WTC11 (cell line): ENCODE measurements around the gene ATG7. TPM values are rescaled to one million over a fixed set of nuclear protein-coding genes. Genes with fewer than 3 reads are reported as not detected.

Experiments
- ATAC-seq: fragments of 200-7000 bp; cut with Tn5 transposase; 2 replicates; pipeline ENCODE4 v1.10.0; 2021; ENCODE audit warnings: mild to moderate bottlenecking, moderate library complexity
- CTCF ChIA-PET: fragments of 300-600 bp; sonication (Branson Sonifier 250); formaldehyde crosslinking; loops from one replicate; lab custom pipeline; 2021; ENCODE audit warnings: antibody characterized with exemption; lab: Charles Lee
- POLR2A ChIA-PET: fragments of 350-600 bp; sonication (Branson Sonifier 250); formaldehyde crosslinking; loops from one replicate; lab custom pipeline; 2021; ENCODE audit warnings: antibody characterized with exemption; lab: Charles Lee
- DNase-seq: peaks from one replicate; pipeline ENCODE4 v3.0.0; 2021; ENCODE audit warnings: low spot score
- H3K27ac Mint-ChIP-seq: 2 replicates; pipeline ENCODE4 v1.8.0; 2021; ENCODE audit warnings: mixed read lengths
- H3K27me3 Mint-ChIP-seq: 2 replicates; pipeline ENCODE4 v1.8.0; 2021; ENCODE audit warnings: low read depth, mild to moderate bottlenecking, moderate library complexity, mixed read lengths
- H3K36me3 Mint-ChIP-seq: 2 replicates; pipeline ENCODE4 v1.8.0; 2021; ENCODE audit warnings: mixed read lengths
- H3K4me1 Mint-ChIP-seq: 2 replicates; pipeline ENCODE4 v1.8.0; 2022; ENCODE audit warnings: mixed read lengths
- H3K4me3 Mint-ChIP-seq: 2 replicates; pipeline ENCODE4 v1.8.0; 2021; ENCODE audit warnings: mild to moderate bottlenecking, moderate library complexity, mixed read lengths
- H3K9me3 Mint-ChIP-seq: 2 replicates; pipeline ENCODE4 v1.8.0; 2021; ENCODE audit warnings: mixed read lengths
- ESRRA ChIP-seq: sonication (generic); formaldehyde crosslinking; IDR thresholded peaks from 2 replicates; pipeline ENCODE4 v1.8.1; 2022; ENCODE audit warnings: mild to moderate bottlenecking, missing genetic modification reagents, borderline replicate concordance
- GTF2I ChIP-seq: fragments of 250-450 bp; sonication (Bioruptor Pico); conservative IDR thresholded peaks from 2 replicates; pipeline ENCODE4 v1.4.0; 2021; ENCODE audit warnings: mild to moderate bottlenecking
- HMGA2 ChIP-seq: fragments of 250-450 bp; sonication (Bioruptor Pico); IDR thresholded peaks from 2 replicates; pipeline ENCODE4 v1.4.0; 2021; ENCODE audit warnings: mild to moderate bottlenecking, moderate library complexity
- NFATC4 ChIP-seq: fragments of 250-450 bp; sonication (Bioruptor Pico); IDR thresholded peaks from 2 replicates; pipeline ENCODE4 v1.9.0; 2021; ENCODE audit warnings: mild to moderate bottlenecking
- NR2C2 ChIP-seq: sonication (generic); formaldehyde crosslinking; IDR thresholded peaks from 2 replicates; pipeline ENCODE4 v1.8.0; 2022; ENCODE audit warnings: mild to moderate bottlenecking, missing genetic modification reagents
- TEAD4 ChIP-seq: sonication (generic); formaldehyde crosslinking; IDR thresholded peaks from 2 replicates; pipeline ENCODE4 v1.8.0; 2022; ENCODE audit warnings: mild to moderate bottlenecking, missing genetic modification reagents
- ZNF121 ChIP-seq: sonication (generic); formaldehyde crosslinking; IDR thresholded peaks from 2 replicates; pipeline ENCODE4 v1.8.0; 2023; ENCODE audit warnings: missing genetic modification reagents
- ZNF138 ChIP-seq: sonication (generic); formaldehyde crosslinking; conservative IDR thresholded peaks from 2 replicates; pipeline ENCODE4 v1.8.1; 2022; ENCODE audit warnings: mild to moderate bottlenecking, moderate library complexity, missing genetic modification reagents
- total RNA-seq: library from RNA; stranded (reverse); gene quantifications from 3 replicates; pipeline ENCODE4 v1.2.3, GENCODE V29; 2021
- TF ChIP-seq, protein P1 (sequence below): sonication (generic); formaldehyde crosslinking; IDR thresholded peaks from 2 replicates; pipeline ENCODE4 v1.8.1; 2023; ENCODE audit warnings: mild to moderate bottlenecking, moderate library complexity, missing genetic modification reagents
- TF ChIP-seq, protein P2 (sequence below): fragments of 250-450 bp; sonication (Bioruptor Pico); IDR thresholded peaks from 2 replicates; pipeline ENCODE4 v1.9.0; 2021; ENCODE audit warnings: moderate library complexity, mild to moderate bottlenecking, inconsistent platforms, borderline replicate concordance
- TF ChIP-seq, protein P3 (sequence below): sonication (generic); formaldehyde crosslinking; IDR thresholded peaks from 2 replicates; pipeline ENCODE4 v1.8.1; 2022; ENCODE audit warnings: mild to moderate bottlenecking, missing genetic modification reagents, moderate library complexity, borderline replicate concordance
- TF ChIP-seq, protein P4 (sequence below): sonication (generic); formaldehyde crosslinking; IDR thresholded peaks from 2 replicates; pipeline ENCODE4 v1.8.0; 2023; ENCODE audit warnings: mild to moderate bottlenecking, missing genetic modification reagents
- TF ChIP-seq, protein P5 (sequence below): sonication (generic); formaldehyde crosslinking; IDR thresholded peaks from 2 replicates; pipeline ENCODE4 v1.8.1; 2022; ENCODE audit warnings: mild to moderate bottlenecking, moderate library complexity, missing genetic modification reagents
- TF ChIP-seq, protein P6 (sequence below): sonication (generic); formaldehyde crosslinking; IDR thresholded peaks from 2 replicates; pipeline ENCODE4 v1.8.0; 2022; ENCODE audit warnings: mild to moderate bottlenecking, missing genetic modification reagents
- TF ChIP-seq, protein P7 (sequence below): sonication (generic); formaldehyde crosslinking; IDR thresholded peaks from 2 replicates; pipeline ENCODE4 v1.8.1; 2022; ENCODE audit warnings: missing genetic modification reagents, borderline replicate concordance
- TF ChIP-seq, protein P8 (sequence below): fragments of 250-450 bp; sonication (Bioruptor Pico); IDR thresholded peaks from 2 replicates; pipeline ENCODE4 v2.1.2; 2022; ENCODE audit warnings: mild to moderate bottlenecking, moderate library complexity
- TF ChIP-seq, protein P9 (sequence below): sonication (generic); formaldehyde crosslinking; IDR thresholded peaks from 2 replicates; pipeline ENCODE4 v1.8.0; 2022; ENCODE audit warnings: missing genetic modification reagents

Gene ATG7
- total RNA-seq, 1 experiment from 2014 or later = 17.5 TPM

DNA sequence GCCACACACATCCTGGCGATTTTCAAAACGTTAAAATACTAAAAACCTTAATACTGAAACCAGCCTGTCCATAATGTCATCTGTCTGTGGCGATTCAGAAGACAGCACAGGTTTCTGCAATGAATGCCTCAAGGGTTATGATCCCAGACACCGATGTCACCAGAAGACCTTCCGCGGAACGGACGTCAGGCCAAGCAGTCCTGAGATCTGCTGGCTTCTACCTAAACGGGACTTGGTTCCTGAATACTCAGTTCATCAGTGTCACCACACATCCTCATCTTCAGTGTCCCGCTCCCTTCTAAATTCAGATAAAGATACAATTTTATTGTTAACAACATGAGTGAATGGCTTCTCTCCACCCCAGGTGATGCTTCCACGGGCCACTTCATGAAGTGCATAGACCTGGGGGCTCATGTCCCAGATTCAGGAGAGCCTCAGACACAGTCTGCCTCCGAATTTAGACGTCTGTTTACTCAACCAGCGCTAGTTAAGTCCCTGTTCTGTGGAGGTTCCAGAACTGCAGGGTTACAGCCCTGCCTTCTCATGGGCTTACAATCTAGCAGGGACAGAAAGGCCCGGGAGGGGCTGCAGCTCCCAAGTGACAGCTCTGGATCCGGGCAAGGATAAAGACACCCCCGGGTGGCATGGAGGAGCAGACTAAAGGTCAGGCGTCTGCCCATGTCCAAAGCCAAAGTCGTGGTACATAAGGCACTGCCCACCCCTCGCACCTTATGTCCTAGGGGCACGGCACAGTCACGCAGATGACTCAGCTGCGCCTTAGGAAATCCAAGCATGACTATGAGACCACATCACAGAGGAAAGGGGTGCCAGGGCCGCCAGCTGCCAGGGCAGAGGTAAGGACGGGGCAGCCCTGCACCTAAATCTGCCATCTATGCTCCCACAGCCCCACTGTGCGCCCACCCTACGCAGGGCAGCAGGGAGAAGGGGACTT lies 295.6 kb downstream of the ATG7 start:
- H3K36me3 Mint-ChIP-seq = peaks cover 7% of the 10 kb centered on the region; the same call in 1 of the 2 replicates
- ATAC-seq = no peak
- TF ChIP-seq ESRRA (CRISPR knock-in tag) (no peak), ZNF121 (CRISPR knock-in tag) (no peak), HMGA2 (no peak), ZNF138 (no peak), NR2C2 (CRISPR knock-in tag) (no peak), NFATC4 (CRISPR knock-in tag) (no peak), GTF2I (CRISPR knock-in tag) (no peak), TEAD4 (CRISPR knock-in tag) (no peak)
- TF ChIP-seq, protein P1, sequence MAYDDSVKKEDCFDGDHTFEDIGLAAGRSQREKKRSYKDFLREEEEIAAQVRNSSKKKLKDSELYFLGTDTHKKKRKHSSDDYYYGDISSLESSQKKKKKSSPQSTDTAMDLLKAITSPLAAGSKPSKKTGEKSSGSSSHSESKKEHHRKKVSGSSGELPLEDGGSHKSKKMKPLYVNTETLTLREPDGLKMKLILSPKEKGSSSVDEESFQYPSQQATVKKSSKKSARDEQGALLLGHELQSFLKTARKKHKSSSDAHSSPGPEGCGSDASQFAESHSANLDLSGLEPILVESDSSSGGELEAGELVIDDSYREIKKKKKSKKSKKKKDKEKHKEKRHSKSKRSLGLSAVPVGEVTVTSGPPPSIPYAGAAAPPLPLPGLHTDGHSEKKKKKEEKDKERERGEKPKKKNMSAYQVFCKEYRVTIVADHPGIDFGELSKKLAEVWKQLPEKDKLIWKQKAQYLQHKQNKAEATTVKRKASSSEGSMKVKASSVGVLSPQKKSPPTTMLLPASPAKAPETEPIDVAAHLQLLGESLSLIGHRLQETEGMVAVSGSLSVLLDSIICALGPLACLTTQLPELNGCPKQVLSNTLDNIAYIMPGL (CRISPR knock-in tag) = no peak
- TF ChIP-seq, protein P2, sequence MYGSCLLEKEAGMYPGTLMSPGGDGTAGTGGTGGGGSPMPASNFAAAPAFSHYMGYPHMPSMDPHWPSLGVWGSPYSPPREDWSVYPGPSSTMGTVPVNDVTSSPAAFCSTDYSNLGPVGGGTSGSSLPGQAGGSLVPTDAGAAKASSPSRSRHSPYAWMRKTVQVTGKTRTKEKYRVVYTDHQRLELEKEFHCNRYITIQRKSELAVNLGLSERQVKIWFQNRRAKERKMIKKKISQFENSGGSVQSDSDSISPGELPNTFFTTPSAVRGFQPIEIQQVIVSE (CRISPR knock-in tag) = no peak
- TF ChIP-seq, protein P3, sequence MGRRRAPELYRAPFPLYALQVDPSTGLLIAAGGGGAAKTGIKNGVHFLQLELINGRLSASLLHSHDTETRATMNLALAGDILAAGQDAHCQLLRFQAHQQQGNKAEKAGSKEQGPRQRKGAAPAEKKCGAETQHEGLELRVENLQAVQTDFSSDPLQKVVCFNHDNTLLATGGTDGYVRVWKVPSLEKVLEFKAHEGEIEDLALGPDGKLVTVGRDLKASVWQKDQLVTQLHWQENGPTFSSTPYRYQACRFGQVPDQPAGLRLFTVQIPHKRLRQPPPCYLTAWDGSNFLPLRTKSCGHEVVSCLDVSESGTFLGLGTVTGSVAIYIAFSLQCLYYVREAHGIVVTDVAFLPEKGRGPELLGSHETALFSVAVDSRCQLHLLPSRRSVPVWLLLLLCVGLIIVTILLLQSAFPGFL (CRISPR knock-in tag) = no peak
- TF ChIP-seq, protein P4, sequence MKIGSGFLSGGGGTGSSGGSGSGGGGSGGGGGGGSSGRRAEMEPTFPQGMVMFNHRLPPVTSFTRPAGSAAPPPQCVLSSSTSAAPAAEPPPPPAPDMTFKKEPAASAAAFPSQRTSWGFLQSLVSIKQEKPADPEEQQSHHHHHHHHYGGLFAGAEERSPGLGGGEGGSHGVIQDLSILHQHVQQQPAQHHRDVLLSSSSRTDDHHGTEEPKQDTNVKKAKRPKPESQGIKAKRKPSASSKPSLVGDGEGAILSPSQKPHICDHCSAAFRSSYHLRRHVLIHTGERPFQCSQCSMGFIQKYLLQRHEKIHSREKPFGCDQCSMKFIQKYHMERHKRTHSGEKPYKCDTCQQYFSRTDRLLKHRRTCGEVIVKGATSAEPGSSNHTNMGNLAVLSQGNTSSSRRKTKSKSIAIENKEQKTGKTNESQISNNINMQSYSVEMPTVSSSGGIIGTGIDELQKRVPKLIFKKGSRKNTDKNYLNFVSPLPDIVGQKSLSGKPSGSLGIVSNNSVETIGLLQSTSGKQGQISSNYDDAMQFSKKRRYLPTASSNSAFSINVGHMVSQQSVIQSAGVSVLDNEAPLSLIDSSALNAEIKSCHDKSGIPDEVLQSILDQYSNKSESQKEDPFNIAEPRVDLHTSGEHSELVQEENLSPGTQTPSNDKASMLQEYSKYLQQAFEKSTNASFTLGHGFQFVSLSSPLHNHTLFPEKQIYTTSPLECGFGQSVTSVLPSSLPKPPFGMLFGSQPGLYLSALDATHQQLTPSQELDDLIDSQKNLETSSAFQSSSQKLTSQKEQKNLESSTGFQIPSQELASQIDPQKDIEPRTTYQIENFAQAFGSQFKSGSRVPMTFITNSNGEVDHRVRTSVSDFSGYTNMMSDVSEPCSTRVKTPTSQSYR = no peak
- TF ChIP-seq, protein P5, sequence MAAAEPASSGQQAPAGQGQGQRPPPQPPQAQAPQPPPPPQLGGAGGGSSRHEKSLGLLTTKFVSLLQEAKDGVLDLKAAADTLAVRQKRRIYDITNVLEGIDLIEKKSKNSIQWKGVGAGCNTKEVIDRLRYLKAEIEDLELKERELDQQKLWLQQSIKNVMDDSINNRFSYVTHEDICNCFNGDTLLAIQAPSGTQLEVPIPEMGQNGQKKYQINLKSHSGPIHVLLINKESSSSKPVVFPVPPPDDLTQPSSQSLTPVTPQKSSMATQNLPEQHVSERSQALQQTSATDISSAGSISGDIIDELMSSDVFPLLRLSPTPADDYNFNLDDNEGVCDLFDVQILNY (CRISPR knock-in tag) = no peak
- TF ChIP-seq, protein P6, sequence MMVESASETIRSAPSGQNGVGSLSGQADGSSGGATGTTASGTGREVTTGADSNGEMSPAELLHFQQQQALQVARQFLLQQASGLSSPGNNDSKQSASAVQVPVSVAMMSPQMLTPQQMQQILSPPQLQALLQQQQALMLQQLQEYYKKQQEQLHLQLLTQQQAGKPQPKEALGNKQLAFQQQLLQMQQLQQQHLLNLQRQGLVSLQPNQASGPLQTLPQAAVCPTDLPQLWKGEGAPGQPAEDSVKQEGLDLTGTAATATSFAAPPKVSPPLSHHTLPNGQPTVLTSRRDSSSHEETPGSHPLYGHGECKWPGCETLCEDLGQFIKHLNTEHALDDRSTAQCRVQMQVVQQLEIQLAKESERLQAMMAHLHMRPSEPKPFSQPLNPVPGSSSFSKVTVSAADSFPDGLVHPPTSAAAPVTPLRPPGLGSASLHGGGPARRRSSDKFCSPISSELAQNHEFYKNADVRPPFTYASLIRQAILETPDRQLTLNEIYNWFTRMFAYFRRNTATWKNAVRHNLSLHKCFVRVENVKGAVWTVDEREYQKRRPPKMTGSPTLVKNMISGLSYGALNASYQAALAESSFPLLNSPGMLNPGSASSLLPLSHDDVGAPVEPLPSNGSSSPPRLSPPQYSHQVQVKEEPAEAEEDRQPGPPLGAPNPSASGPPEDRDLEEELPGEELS (CRISPR knock-in tag) = no peak
- TF ChIP-seq, protein P7, sequence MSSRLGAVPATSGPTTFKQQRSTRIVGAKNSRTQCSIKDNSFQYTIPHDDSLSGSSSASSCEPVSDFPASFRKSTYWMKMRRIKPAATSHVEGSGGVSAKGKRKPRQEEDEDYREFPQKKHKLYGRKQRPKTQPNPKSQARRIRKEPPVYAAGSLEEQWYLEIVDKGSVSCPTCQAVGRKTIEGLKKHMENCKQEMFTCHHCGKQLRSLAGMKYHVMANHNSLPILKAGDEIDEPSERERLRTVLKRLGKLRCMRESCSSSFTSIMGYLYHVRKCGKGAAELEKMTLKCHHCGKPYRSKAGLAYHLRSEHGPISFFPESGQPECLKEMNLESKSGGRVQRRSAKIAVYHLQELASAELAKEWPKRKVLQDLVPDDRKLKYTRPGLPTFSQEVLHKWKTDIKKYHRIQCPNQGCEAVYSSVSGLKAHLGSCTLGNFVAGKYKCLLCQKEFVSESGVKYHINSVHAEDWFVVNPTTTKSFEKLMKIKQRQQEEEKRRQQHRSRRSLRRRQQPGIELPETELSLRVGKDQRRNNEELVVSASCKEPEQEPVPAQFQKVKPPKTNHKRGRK (CRISPR knock-in tag) = no peak
- TF ChIP-seq, protein P8, sequence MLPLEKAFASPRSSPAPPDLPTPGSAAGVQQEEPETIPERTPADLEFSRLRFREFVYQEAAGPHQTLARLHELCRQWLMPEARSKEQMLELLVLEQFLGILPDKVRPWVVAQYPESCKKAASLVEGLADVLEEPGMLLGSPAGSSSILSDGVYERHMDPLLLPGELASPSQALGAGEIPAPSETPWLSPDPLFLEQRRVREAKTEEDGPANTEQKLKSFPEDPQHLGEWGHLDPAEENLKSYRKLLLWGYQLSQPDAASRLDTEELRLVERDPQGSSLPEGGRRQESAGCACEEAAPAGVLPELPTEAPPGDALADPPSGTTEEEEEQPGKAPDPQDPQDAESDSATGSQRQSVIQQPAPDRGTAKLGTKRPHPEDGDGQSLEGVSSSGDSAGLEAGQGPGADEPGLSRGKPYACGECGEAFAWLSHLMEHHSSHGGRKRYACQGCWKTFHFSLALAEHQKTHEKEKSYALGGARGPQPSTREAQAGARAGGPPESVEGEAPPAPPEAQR = no peak
- TF ChIP-seq, protein P9, sequence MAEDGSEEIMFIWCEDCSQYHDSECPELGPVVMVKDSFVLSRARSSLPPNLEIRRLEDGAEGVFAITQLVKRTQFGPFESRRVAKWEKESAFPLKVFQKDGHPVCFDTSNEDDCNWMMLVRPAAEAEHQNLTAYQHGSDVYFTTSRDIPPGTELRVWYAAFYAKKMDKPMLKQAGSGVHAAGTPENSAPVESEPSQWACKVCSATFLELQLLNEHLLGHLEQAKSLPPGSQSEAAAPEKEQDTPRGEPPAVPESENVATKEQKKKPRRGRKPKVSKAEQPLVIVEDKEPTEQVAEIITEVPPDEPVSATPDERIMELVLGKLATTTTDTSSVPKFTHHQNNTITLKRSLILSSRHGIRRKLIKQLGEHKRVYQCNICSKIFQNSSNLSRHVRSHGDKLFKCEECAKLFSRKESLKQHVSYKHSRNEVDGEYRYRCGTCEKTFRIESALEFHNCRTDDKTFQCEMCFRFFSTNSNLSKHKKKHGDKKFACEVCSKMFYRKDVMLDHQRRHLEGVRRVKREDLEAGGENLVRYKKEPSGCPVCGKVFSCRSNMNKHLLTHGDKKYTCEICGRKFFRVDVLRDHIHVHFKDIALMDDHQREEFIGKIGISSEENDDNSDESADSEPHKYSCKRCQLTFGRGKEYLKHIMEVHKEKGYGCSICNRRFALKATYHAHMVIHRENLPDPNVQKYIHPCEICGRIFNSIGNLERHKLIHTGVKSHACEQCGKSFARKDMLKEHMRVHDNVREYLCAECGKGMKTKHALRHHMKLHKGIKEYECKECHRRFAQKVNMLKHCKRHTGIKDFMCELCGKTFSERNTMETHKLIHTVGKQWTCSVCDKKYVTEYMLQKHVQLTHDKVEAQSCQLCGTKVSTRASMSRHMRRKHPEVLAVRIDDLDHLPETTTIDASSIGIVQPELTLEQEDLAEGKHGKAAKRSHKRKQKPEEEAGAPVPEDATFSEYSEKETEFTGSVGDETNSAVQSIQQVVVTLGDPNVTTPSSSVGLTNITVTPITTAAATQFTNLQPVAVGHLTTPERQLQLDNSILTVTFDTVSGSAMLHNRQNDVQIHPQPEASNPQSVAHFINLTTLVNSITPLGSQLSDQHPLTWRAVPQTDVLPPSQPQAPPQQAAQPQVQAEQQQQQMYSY = no peak

More for the DNA sequence above, 295.6 kb downstream of the ATG7 start:
- no peak overlapping the region for H3K4me3 Mint-ChIP-seq
- DNase-seq = no peak
- H3K9me3 Mint-ChIP-seq = no peaks in the 10 kb centered on the region
- ChIA-PET POLR2A (no interaction called here), CTCF (interaction anchor here (0.9 to 1.4 kb wide), 11 partner anchors 9 to 188 kb away, joined by 3 to 7 read pairs (median 4); partner anchors contain the start of gene VGLL4)
- no peaks in the 10 kb centered on the region for H3K27me3 Mint-ChIP-seq
- peak overlapping the region; percentile 15; the same call in 1 of the 2 replicates for H3K27ac Mint-ChIP-seq
- H3K4me1 Mint-ChIP-seq = no peaks in the 10 kb centered on the region
